ENCODE measurements around the gene ARHGAP23. TPM values are rescaled to one million over a fixed set of nuclear protein-coding genes. Genes with fewer than 3 reads are reported as not detected.

ARHGAP23 gene
- total RNA-seq, 2 donors from 2014 or later, result 5.2 to 10.9 TPM

GRCh38 chr17:38452719-38453118, 24.5 kb downstream of the ARHGAP23 start:
- no peaks in the 10 kb centered on the region for H3K9me3 ChIP-seq
- TF ChIP-seq POLR2A (IDR thresholded peaks at IDR 0.05), result no peak
- TF ChIP-seq CTCF (IDR thresholded peaks at IDR 0.05), result no peak
- H3K4me1 ChIP-seq, result no peaks in the 10 kb centered on the region
- 78 to 82% methylated on average over 5 to 6 of the region's 6 CpGs for WGBS, 2 donors
- no peak overlapping the region for H3K27ac ChIP-seq
- no peaks in the 10 kb centered on the region for H3K36me3 ChIP-seq (replicated peaks in 1 of 2; ENCODE audit: insufficient read depth in 1 of 2, low read depth in 2 of 2)
- no peak for DNase-seq
- no peak overlapping the region for H3K4me3 ChIP-seq
- H3K27me3 ChIP-seq, result peaks cover 0 to 4% of the 10 kb centered on the region in 2 donors
- intact Hi-C loops (cut with DNase I), result no loop called here
- no peak for ATAC-seq

GRCh38 chr17:38453951-38454421, 25.7 kb downstream of the ARHGAP23 start:
- no peak for TF ChIP-seq POLR2A (IDR thresholded peaks at IDR 0.05)
- TF ChIP-seq CTCF (IDR thresholded peaks at IDR 0.05), result no peak
- no peak for ATAC-seq
- intact Hi-C loops (cut with DNase I), result no loop called here
- Histone ChIP-seq H3K27ac (peak overlapping the region in 1 of 4 donors; percentile 36), H3K9me3 (no peaks in the 10 kb centered on the region), H3K4me3 (no peak overlapping the region), H3K4me1 (no peaks in the 10 kb centered on the region), H3K27me3 (peaks cover 0 to 4% of the 10 kb centered on the region in 2 donors), H3K36me3 (replicated peaks in 1 of 2; ENCODE audit: insufficient read depth in 1 of 2, low read depth in 2 of 2) (no peaks in the 10 kb centered on the region)
- DNase-seq, result no peak
- WGBS, 2 donors, result 3% methylated on average over 39 of the region's 44 CpGs; no CpG with 5 or more reads in 1 of the 2 donors

GRCh38 chr17:38454532-38454931, 26.3 kb downstream of the ARHGAP23 start:
- no peaks in the 10 kb centered on the region for H3K9me3 ChIP-seq
- no peaks in the 10 kb centered on the region for H3K36me3 ChIP-seq (replicated peaks in 1 of 2; ENCODE audit: insufficient read depth in 1 of 2, low read depth in 2 of 2)
- intact Hi-C loops (cut with DNase I), result no loop called here
- 21 to 29% methylated on average over 12 of the region's 12 CpGs for WGBS, 2 donors
- H3K4me1 ChIP-seq, result no peaks in the 10 kb centered on the region
- ATAC-seq (peak; percentile 34), DNase-seq (peak; percentile 36 to 74 (median 60))
- H3K27ac ChIP-seq, result peak overlapping the region in 1 of 4 donors; percentile 36
- H3K4me3 ChIP-seq, result no peak overlapping the region
- no peak for TF ChIP-seq POLR2A (IDR thresholded peaks at IDR 0.05)
- no peak for TF ChIP-seq CTCF (IDR thresholded peaks at IDR 0.05)
- H3K27me3 ChIP-seq, result peaks cover 0 to 4% of the 10 kb centered on the region in 2 donors

- H3K27me3 ChIP-seq, result peaks cover 0 to 4% of the 10 kb centered on the region in 2 donors
- H3K4me3 ChIP-seq, result no peak overlapping the region
- H3K36me3 ChIP-seq (replicated peaks in 1 of 2; ENCODE audit: insufficient read depth in 1 of 2, low read depth in 2 of 2), result no peaks in the 10 kb centered on the region
- H3K4me1 ChIP-seq, result no peaks in the 10 kb centered on the region
- DNase-seq (no peak), ATAC-seq (no peak)
- WGBS, 2 donors, result 31 to 58% methylated on average over 7 of the region's 8 CpGs
- H3K27ac ChIP-seq, result peak overlapping the region in 1 of 4 donors; percentile 3
- no peaks in the 10 kb centered on the region for H3K9me3 ChIP-seq
- intact Hi-C loops (cut with DNase I), result no loop called here
- no peak for TF ChIP-seq POLR2A (IDR thresholded peaks at IDR 0.05)
- no peak for TF ChIP-seq CTCF (IDR thresholded peaks at IDR 0.05)
Observed at GRCh38 chr17:38455288-38455915, 27.1 kb downstream of the ARHGAP23 start.
